Left hindlimb (tissue), 1 donor: ENCODE measurements around the gene VPS50.
"Not testable (repeated sequence)": the region's sequence is repeated elsewhere in the genome, so short reads cannot be mapped to it uniquely, and the experiment has no call there.

Experiments
- DNase-seq: peaks from one replicate; pipeline ENCODE4 v3.0.0-alpha.2; 2018

Gene VPS50

DNA sequence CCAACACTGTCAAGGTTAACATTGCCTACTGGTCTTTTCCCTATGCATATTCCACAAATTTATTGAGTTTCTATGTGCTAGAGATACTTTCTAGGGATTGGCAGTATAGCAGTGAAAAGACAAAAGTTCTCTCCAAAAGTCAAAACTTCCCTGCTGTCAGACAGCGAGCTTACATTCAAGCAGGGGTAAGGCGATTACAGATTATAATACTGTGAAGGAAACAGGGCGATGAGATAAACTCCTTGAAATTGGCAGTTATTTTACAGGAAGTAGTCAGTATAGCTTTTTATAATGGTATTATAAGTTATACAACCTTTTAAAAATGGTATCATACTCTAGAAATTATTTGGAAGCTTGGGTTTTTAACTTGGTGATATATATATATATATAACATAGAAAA lies 9.9 kb downstream of the VPS50 start:
- DNase-seq: no peak

DNA sequence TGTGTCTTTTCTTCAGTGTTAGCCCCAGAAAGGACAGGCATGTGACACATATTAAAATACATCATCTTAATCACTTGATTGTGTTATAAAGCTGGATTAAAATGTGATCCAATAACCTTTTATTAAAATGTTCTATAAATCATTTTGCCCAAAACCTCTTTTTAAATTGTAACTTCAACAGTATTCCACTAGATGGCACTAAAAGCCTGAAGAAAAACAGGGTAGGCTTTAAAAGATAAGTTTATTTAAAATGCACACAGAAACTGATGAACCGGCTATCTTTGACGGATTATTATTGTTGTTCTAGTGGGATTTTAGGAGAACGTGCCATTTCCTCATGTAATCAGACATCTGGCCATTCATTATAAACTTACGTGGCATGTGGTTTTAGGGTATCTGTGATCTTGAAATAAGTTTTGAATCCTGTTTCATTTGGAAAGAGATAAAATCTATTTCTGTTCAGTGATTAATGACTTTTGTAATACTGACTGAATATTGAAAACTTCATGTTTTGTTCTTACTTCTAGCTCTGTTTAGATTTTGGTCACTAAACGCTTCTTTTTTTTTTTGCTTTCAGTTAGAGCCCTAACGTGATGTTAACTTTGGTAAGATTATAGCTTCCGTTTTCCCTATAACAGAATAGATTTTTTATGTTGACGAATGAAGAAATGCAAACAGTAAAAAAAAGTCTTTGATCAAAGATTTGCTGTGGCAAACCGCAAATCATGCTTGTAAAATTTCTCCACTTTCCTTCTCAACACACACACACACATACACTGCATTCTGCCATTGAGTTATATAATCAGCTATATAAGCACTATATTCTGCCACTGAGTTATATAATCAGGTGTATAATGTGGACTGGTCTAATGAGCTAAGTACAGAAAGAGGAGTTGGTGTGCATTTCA lies 13.6 kb downstream of the VPS50 start:
- no peak for DNase-seq

DNA sequence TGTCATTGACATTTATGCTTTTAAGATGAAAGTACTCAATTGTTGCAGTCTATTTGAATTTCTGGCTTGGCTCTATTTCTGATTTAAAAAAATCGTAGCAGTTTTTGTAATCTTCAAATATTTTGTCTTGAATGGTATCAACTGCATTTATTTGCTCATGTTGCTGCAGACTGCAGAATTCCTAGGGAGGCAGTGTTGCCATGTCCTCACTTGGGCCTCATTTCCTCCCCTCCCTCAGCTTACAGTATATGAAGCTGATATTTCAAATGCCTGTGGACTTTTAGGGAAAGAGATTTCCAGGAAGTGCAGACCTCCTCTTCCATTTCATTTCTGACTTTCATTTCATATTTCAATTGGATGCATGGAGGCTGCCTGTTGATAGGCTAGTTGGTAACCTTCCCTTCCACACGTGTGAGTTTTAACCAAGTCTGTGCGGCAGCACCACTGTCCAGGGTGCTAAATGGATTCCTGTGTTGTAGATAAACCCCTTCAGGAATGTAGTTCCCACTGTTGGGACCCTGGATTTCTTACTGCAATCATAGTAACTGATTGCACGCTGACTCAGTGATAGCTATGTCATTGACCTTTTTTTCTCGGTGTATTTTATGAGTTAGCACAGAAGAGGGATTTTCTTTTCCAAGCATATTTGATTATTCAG lies 17.5 kb downstream of the VPS50 start:
- no peak for DNase-seq

GRCh38 chr7:93258661-93259060 lies 26.5 kb downstream of the VPS50 start:
- DNase-seq: no peak

GRCh38 chr7:93262535-93262934 lies 30.4 kb downstream of the VPS50 start:
- DNase-seq: no peak

DNA sequence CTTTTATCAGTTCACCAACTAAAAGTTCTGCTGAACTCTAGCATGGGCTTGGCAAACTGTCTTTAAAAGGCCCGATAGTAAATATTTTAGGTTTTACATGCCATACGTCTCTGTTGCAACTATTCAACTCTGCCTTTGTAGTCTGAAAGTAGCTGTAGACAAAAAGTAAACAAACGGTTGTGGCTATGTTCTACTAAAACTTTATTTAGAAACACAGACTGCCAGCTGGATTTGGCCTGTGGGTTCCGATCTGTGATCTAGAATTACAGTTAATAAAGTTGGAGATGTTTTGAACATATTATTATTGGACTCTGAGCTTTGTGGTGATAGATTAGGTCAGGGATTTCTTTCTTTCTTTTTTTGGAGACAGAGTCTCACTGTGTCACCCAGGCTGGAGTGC lies 33.1 kb downstream of the VPS50 start:
- DNase-seq: no peak

- DNase-seq: no peak
These were observed 47.4 kb downstream of the VPS50 start for GRCh38 chr7:93279541-93279940.

DNA sequence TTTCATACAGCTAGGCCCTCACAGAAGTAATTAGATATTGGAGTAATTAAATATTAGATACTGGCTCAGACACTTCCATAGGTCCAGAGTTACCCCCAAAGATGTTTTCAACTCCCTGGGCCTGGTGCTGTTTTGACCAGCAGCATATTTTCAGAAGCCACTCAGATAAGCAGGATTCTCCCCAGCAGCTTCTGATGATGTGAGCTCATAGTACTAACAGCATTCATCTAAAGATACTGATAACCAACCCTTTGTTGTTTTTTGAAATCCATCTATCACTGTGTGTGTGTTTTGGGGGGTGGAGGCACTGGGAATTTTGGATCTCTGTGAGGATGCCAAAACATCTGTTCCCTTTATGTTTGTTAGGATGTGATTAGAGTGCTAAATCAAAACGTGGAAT lies 52.7 kb downstream of the VPS50 start:
- no peak for DNase-seq

DNA sequence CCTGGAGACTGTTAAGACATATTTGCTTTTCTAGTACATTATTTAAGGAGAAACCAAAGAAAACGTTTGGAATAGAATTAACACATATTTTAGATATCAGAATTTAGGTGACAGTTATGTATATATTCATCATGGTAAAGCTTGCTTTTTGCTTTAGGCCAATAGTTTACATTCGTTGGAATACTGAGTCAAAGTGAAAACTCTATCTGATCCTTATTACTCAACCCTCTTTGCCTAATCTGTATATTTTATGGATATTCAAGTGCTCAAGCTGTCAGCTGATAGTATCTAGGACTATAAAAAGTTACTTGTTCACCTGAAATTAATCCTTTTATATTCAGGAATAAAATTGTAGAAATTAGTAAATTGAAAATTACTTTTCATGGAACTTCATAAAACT lies 61.1 kb downstream of the VPS50 start:
- no peak for DNase-seq

GRCh38 chr7:93298206-93298605 lies 66.0 kb downstream of the VPS50 start:
- DNase-seq: no peak

GRCh38 chr7:93298671-93299070 lies 66.5 kb downstream of the VPS50 start:
- DNase-seq: no peak

DNA sequence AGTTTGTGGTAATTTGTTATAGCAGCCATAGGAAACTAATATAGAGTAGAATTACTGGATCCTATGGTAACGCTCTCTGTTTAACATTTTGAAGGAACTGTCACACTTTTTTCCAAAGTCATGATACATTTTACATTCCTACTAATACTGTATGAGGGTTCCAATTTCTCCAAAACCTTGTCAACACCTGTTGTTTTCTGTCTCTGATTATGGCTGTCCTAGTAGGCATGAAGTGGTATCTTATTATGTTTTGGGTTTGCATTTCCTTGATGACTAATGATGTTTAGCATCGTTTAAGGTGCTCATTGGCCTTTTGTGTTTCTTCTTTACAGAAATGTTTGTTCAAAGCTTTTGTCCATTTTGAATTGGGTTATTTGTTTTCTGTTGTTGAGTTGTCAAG lies 69.6 kb downstream of the VPS50 start:
- DNase-seq: no peak

DNA sequence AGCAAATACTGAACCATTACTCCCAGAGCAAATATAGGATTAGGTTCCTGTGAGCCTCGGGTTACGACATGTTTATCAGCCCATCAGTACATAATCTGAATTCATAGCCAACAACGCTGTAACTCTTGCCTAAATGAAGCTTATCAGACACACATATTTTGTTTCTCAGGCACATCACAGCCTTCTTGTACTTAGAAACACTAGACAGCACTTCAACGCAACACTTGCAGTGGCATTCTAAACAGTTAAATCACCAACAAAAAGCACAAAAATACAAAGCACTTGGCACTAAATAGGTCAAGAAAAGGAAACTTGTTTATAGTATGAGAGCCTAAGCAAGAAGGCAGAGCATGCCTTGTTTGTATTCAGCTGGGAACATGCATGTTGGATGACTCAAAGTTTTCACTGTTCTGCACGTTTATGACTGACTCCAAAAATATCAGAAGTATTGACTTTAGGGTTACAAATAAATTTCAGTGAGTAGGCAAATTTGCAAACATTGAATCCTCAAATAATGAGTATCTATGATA lies 75.0 kb downstream of the VPS50 start:
- DNase-seq: no peak

DNA sequence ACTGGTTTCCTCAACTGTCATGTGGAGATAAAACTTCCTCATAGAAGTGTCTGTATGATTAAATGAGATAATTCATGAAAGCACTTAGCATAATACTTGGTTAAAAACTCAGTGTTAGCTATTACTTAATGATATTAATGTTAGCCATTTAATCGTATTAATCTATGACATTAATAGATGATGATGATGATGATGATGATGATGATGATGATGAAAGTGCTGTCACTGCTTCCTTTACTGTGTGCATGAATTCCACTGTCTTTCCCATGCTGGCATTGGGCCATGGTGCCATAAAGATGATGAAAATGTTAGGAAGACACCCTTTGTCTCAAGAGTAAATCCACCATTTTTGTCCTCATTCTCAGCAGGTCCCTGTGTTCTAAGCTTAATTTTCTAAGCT lies 75.8 kb downstream of the VPS50 start:
- no peak for DNase-seq

- no peak for DNase-seq
These were observed 78.2 kb downstream of the VPS50 start for GRCh38 chr7:93310346-93310745.

DNA sequence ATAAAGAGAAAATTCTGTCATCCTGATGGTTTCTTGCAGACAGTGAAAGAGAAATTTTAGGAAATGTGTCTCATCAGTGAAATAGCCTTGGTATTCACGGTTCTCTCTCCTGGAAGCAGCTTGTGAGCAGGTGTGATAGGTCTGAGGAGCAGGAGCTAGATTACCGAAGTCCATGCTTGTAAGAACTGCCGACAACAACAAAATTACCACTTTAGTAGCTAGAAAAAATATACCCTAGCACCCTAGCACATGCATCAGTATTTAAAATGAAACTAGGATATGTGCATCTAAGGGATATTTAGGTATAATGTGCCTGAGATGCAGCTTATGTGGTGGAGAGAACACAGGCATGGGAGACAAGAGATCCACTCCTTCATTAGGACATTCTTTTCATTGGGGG lies 82.3 kb downstream of the VPS50 start:
- DNase-seq: no peak

GRCh38 chr7:93315896-93316295 lies 83.7 kb downstream of the VPS50 start:
- DNase-seq: no peak

DNA sequence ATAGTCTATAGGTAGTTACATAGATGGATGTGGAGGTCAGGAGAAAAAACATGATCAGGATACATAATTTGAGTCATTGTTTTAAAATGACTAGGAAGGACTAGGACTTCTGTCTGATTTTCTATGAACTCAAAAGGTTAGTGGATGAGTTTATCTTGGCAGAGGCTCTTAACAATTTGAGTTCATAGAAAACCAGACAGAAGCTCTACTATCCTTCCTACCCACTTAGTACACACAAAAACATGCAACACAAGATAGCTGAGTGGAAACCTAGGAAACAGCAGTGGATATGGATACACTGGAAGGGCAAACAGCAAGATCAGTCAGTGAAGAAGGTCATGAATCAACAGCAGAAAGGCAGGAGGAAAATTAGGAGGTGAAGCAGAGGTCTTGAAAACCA lies 84.6 kb downstream of the VPS50 start:
- DNase-seq: no peak

GRCh38 chr7:93320887-93321286 lies 88.7 kb downstream of the VPS50 start:
- no peak for DNase-seq

DNA sequence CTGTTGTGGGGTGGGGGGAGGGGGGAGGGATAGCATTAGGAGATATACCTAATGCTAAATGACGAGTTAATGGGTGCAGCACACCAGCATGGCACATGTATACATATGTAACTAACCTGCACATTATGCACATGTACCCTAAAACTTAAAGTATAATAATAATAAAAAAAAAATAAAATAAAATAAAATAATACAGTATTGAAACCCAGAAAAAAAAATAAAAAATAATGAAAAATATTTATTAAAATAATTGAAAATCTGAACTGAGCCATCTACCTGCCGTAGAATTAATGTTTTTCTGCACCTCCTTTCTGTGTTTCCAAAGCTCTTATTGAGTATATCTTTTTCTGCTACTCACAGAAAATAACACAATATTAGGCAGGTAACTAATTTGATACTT lies 94.1 kb downstream of the VPS50 start:
- not testable (repeated sequence) for DNase-seq

- DNase-seq: no peak
These were observed 95.0 kb downstream of the VPS50 start for GRCh38 chr7:93327006-93327633.

- DNase-seq: no peak
These were observed 99.5 kb downstream of the VPS50 start for GRCh38 chr7:93331706-93332105.

DNA sequence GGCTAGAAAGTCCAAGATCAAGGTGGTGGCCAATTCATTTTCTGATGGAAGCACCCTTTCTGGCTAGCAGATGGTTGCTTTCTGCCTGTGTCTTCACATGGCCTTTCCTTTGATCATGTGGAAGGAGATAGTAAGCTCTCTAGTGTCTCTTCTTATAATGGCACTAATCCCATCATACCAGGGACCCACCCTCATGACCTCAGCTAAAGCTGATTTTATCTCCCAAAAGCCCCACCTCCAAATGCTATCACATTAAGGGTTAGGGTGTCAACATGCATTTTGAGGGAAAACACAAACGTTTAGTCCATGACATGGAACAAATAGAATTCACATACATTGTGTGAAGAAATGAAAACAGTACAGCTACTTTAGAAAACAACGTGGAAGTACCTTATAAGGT lies 100.0 kb downstream of the VPS50 start:
- DNase-seq: no peak

DNA sequence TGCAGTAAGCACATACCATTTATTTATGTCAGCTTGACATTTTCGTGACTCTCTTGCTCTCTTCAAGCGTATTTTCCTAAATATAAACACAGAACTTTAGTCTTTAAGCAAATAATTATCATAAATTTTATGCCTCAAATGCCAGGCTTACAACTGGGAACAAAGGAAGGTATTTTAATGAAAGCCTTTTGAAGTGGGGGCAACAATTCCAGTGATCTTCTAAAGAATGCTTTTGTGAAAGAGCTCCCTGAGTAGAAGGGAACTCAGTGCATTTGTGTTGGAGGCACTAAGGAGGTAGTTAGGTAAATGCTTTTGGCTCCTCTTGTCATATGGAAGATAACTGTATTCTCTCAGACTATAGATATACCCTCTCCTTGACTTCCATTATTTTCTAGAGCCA lies 104.9 kb downstream of the VPS50 start:
- DNase-seq: no peak
